Measurements from ENCODE around the gene ALPG.
"Not testable (repeated sequence)": the region's sequence is repeated elsewhere in the genome, so short reads cannot be mapped to it uniquely, and the experiment has no call there.

ALPG gene

GRCh38 chr2:232436381-232437194, 29.9 kb downstream of the ALPG start:
- Histone ChIP-seq H3K27ac (ENCODE audit: low read length) (no peak overlapping the region), H3K4me1 (ENCODE audit: control insufficient read depth, insufficient read depth, low read length) (peaks cover 4% of the 10 kb centered on the region), H3K36me3 (ENCODE audit: control insufficient read depth in 2 of 2, insufficient read depth in 2 of 2, low read length in 2 of 2) (no peaks in the 10 kb centered on the region), H3K9ac (ENCODE audit: low read length in 2 of 2) (no peak overlapping the region), H3K4me3 (ENCODE audit: low read length in 2 of 2) (no peak overlapping the region), H3K9me3 (ENCODE audit: control insufficient read depth in 2 of 2, low read length in 2 of 2) (no peaks in the 10 kb centered on the region), H3K27me3 (ENCODE audit: control insufficient read depth in 1 of 2, insufficient read depth in 2 of 2, low read length in 2 of 2) (peaks cover 0 to 2% of the 10 kb centered on the region in 2 donors)

DNA sequence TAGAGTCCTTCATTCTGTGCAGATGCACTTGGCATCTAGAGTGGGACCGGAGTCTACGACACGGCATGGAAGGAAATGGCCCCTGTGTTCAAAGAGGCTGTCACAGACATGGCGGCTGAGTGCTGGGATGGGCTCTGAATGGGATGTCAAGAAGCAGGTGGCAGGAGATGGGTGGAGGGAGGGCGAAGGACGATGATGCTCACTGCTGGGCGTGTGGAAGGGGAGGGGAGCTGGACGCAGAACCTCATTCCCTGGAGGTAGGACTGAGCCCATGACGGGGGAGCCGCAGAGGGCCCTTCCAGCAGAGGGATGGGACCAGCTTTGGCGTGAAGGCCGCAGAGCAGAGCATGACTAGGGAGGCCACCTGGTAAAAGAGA, 30.5 kb downstream of the ALPG start:
- H3K4me1 ChIP-seq (ENCODE audit: control insufficient read depth, insufficient read depth, low read length), result peaks cover 4% of the 10 kb centered on the region
- no peak overlapping the region for H3K9ac ChIP-seq (ENCODE audit: low read length in 2 of 2)
- H3K9me3 ChIP-seq (ENCODE audit: control insufficient read depth in 2 of 2, low read length in 2 of 2), result no peaks in the 10 kb centered on the region
- no peaks in the 10 kb centered on the region for H3K36me3 ChIP-seq (ENCODE audit: control insufficient read depth in 2 of 2, insufficient read depth in 2 of 2, low read length in 2 of 2)
- H3K27me3 ChIP-seq (ENCODE audit: control insufficient read depth in 1 of 2, insufficient read depth in 2 of 2, low read length in 2 of 2), result peaks cover 0 to 2% of the 10 kb centered on the region in 2 donors
- no peak overlapping the region for H3K4me3 ChIP-seq (ENCODE audit: low read length in 2 of 2)
- H3K27ac ChIP-seq (ENCODE audit: low read length), result no peak overlapping the region

DNA sequence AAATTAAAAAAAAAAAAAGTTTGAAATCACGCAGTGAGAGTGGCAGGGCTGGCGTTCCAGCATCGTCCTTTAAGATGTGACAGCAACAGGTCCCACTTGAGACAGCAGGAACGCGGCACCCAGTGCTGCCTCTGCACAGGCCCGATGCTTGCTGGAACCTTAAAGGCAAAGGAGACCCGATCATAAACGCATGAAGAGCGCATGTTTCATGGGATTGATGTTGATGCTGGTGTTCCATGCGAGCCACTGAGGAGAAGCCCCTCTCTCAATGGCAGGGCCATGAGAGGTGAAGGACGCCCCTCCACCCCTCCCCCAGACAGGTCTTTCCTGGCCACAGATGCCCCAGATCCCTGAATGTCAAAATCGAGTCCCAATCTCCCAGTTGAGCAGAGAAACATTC, 31.4 kb downstream of the ALPG start:
- H3K9me3 ChIP-seq (ENCODE audit: control insufficient read depth in 2 of 2, low read length in 2 of 2), result no peaks in the 10 kb centered on the region
- H3K4me1 ChIP-seq (ENCODE audit: control insufficient read depth, insufficient read depth, low read length), result peaks cover 4% of the 10 kb centered on the region
- H3K4me3 ChIP-seq (ENCODE audit: low read length in 2 of 2), result no peak overlapping the region
- no peaks in the 10 kb centered on the region for H3K36me3 ChIP-seq (ENCODE audit: control insufficient read depth in 2 of 2, insufficient read depth in 2 of 2, low read length in 2 of 2)
- no peak overlapping the region for H3K27ac ChIP-seq (ENCODE audit: low read length)
- H3K27me3 ChIP-seq (ENCODE audit: control insufficient read depth in 1 of 2, insufficient read depth in 2 of 2, low read length in 2 of 2), result peaks cover 0 to 2% of the 10 kb centered on the region in 2 donors
- H3K9ac ChIP-seq (ENCODE audit: low read length in 2 of 2), result no peak overlapping the region

GRCh38 chr2:232438951-232439757, 32.5 kb downstream of the ALPG start:
- Histone ChIP-seq H3K9ac (ENCODE audit: low read length in 2 of 2) (no peak overlapping the region), H3K36me3 (ENCODE audit: control insufficient read depth in 2 of 2, insufficient read depth in 2 of 2, low read length in 2 of 2) (no peaks in the 10 kb centered on the region), H3K9me3 (ENCODE audit: control insufficient read depth in 2 of 2, low read length in 2 of 2) (no peaks in the 10 kb centered on the region), H3K4me3 (ENCODE audit: low read length in 2 of 2) (no peak overlapping the region), H3K27me3 (ENCODE audit: control insufficient read depth in 1 of 2, insufficient read depth in 2 of 2, low read length in 2 of 2) (peaks cover 0 to 2% of the 10 kb centered on the region in 2 donors), H3K4me1 (ENCODE audit: control insufficient read depth, insufficient read depth, low read length) (peaks cover 4% of the 10 kb centered on the region), H3K27ac (ENCODE audit: low read length) (no peak overlapping the region)

- Histone ChIP-seq H3K9me3 (ENCODE audit: control insufficient read depth in 2 of 2, low read length in 2 of 2) (no peaks in the 10 kb centered on the region), H3K27ac (ENCODE audit: low read length) (no peak overlapping the region), H3K27me3 (ENCODE audit: control insufficient read depth in 1 of 2, insufficient read depth in 2 of 2, low read length in 2 of 2) (peaks cover 0 to 2% of the 10 kb centered on the region in 2 donors), H3K9ac (ENCODE audit: low read length in 2 of 2) (no peak overlapping the region), H3K4me3 (ENCODE audit: low read length in 2 of 2) (no peak overlapping the region), H3K36me3 (ENCODE audit: control insufficient read depth in 2 of 2, insufficient read depth in 2 of 2, low read length in 2 of 2) (no peaks in the 10 kb centered on the region), H3K4me1 (ENCODE audit: control insufficient read depth, insufficient read depth, low read length) (peaks cover 4% of the 10 kb centered on the region)
Observed at GRCh38 chr2:232439758-232440135, 33.1 kb downstream of the ALPG start.

DNA sequence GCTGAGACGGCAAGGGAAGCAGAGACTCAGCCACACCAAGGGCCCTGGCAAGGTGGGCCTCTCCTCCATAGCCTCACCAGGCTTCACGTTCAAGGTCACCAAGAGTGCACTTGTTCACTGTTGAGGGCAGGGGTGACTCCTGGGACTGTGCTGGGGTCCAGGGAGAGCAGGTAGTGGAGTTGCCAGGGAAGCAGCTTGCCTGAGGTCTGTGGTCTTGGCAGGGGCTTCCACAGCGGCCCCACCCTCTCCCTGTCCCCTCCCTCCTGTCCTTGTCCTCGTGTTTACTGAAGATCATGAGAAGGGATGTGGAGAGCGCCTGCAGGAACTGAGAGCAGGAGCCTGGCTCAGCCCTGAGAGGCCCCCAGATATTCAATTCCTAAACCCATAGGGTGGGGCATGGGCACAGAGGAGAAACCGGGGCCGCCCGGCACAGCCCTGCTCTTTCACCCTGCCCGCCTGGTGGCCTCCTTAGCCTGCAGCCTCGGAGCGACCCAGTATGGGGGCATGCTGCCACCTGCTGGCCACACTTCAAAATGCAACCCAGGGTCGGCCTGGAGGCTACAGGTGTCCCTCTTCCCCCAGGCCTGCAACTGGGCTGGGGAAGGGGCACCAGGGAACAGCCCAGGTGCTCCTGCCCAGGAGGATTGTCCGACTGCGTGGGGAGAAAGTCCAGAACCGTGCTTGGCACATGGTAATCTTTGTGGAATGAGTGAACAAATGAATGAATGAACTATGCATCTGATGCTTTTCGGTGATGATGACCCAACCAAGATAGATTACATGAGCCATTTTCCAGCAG, 33.8 kb downstream of the ALPG start:
- H3K9me3 ChIP-seq (ENCODE audit: control insufficient read depth in 2 of 2, low read length in 2 of 2); H3K36me3 ChIP-seq (ENCODE audit: control insufficient read depth in 2 of 2, insufficient read depth in 2 of 2, low read length in 2 of 2); H3K27me3 ChIP-seq (ENCODE audit: control insufficient read depth in 1 of 2, insufficient read depth in 2 of 2, low read length in 2 of 2); H3K4me3 ChIP-seq (ENCODE audit: low read length in 2 of 2); H3K27ac ChIP-seq (ENCODE audit: low read length); H3K4me1 ChIP-seq (ENCODE audit: control insufficient read depth, insufficient read depth, low read length); H3K9ac ChIP-seq (ENCODE audit: low read length in 2 of 2): not testable (repeated sequence)

GRCh38 chr2:232441147-232441651, 34.6 kb downstream of the ALPG start:
- peaks cover 4% of the 10 kb centered on the region for H3K4me1 ChIP-seq (ENCODE audit: control insufficient read depth, insufficient read depth, low read length)
- no peak overlapping the region for H3K9ac ChIP-seq (ENCODE audit: low read length in 2 of 2)
- H3K4me3 ChIP-seq (ENCODE audit: low read length in 2 of 2), result no peak overlapping the region

DNA sequence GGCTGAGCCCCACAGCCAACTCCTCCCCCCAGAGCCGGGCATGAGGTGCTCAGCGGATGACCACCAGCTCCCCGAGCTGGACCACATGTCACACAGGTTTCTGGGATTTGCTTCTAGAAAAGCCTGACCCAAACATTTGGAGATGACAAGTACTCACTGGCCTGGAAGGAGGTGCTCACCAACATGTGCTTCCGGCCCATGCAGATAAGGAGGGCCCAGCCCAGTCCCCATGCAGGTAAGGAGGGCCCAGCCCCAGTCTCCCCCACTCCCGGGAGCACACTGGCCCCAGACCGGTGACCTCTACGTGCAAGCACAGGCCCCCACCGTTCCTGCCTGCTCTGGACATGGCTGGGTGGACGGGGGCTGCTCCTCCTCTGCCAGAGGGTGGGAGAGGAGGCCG, 35.3 kb downstream of the ALPG start:
- H3K4me1 ChIP-seq (ENCODE audit: control insufficient read depth, insufficient read depth, low read length); H3K36me3 ChIP-seq (ENCODE audit: control insufficient read depth in 2 of 2, insufficient read depth in 2 of 2, low read length in 2 of 2); H3K9ac ChIP-seq (ENCODE audit: low read length in 2 of 2); H3K27me3 ChIP-seq (ENCODE audit: control insufficient read depth in 1 of 2, insufficient read depth in 2 of 2, low read length in 2 of 2); H3K27ac ChIP-seq (ENCODE audit: low read length); H3K4me3 ChIP-seq (ENCODE audit: low read length in 2 of 2); H3K9me3 ChIP-seq (ENCODE audit: control insufficient read depth in 2 of 2, low read length in 2 of 2): not testable (repeated sequence)

More at GRCh38 chr2:232441147-232441651, 34.6 kb downstream of the ALPG start:
- H3K36me3 ChIP-seq (ENCODE audit: control insufficient read depth in 2 of 2, insufficient read depth in 2 of 2, low read length in 2 of 2), result no peaks in the 10 kb centered on the region
- no peaks in the 10 kb centered on the region for H3K9me3 ChIP-seq (ENCODE audit: control insufficient read depth in 2 of 2, low read length in 2 of 2)
- peaks cover 0 to 2% of the 10 kb centered on the region in 2 donors for H3K27me3 ChIP-seq (ENCODE audit: control insufficient read depth in 1 of 2, insufficient read depth in 2 of 2, low read length in 2 of 2)
- H3K27ac ChIP-seq (ENCODE audit: low read length), result no peak overlapping the region

DNA sequence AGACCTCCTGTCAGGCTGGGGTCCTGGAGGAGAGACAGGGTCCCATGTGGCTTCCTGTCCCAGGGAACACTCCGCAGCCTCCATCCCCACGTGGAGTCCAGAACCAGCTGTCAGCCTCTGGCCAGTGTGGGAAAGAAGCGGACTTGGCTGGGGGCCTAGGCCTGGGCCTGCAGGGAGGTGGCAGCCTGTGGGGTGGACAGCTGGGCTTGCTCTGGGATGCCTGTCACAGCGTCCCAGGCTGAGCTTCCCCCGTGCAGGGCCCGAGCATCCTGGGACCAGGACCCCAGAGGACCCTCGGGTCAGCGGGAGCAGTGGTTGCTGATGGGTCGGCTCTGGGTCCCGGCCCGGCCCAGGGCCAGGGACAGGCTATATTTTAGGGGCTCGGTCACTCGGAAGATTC, 35.8 kb downstream of the ALPG start:
- H3K9me3 ChIP-seq (ENCODE audit: control insufficient read depth in 2 of 2, low read length in 2 of 2); H3K4me3 ChIP-seq (ENCODE audit: low read length in 2 of 2); H3K4me1 ChIP-seq (ENCODE audit: control insufficient read depth, insufficient read depth, low read length); H3K27me3 ChIP-seq (ENCODE audit: control insufficient read depth in 1 of 2, insufficient read depth in 2 of 2, low read length in 2 of 2); H3K36me3 ChIP-seq (ENCODE audit: control insufficient read depth in 2 of 2, insufficient read depth in 2 of 2, low read length in 2 of 2); H3K9ac ChIP-seq (ENCODE audit: low read length in 2 of 2); H3K27ac ChIP-seq (ENCODE audit: low read length): not testable (repeated sequence)

DNA sequence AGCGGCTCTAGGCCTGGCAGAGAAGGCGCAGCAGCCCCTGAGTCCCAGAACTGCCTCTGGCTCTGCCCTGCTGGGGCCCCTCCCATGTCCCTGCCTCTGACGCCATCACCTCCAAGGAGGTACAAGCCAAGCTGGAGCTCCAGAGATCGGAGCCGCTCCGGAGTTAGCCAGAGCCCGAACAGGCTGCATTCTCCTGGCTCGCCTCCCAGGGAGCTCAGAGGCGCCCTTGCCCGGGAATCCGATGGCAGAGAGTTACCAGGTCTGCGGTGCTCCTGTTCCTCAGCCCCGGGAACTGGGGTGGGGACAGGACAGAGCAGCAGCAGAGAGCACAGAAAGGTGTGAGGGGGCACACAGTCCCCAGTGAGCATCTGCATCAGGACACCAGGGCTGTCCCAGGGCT, 36.4 kb downstream of the ALPG start:
- not testable (repeated sequence) for H3K36me3 ChIP-seq (ENCODE audit: control insufficient read depth in 2 of 2, insufficient read depth in 2 of 2, low read length in 2 of 2); H3K27ac ChIP-seq (ENCODE audit: low read length); H3K9me3 ChIP-seq (ENCODE audit: control insufficient read depth in 2 of 2, low read length in 2 of 2); H3K9ac ChIP-seq (ENCODE audit: low read length in 2 of 2); H3K4me1 ChIP-seq (ENCODE audit: control insufficient read depth, insufficient read depth, low read length); H3K4me3 ChIP-seq (ENCODE audit: low read length in 2 of 2); H3K27me3 ChIP-seq (ENCODE audit: control insufficient read depth in 1 of 2, insufficient read depth in 2 of 2, low read length in 2 of 2)

Data from stomach smooth muscle (tissue), 2 donors.